ENCODE measurements around the gene CD47.

- TF ChIP-seq POLR2AphosphoS5 (IDR thresholded peaks at IDR 0.05; ENCODE audit: borderline replicate concordance, low read depth, low read length), result no peak
- TF ChIP-seq EZH2 (IDR thresholded peaks at IDR 0.05), result no peak
- TF ChIP-seq FOXP2 (optimal IDR thresholded peaks at IDR 0.05; ENCODE audit: control extremely low read depth, extremely low read length, insufficient read depth), result no peak
These were observed 43.7 kb upstream of the CD47 start for GRCh38 chr3:108134555-108134880.
